NCI-H1694 (cell line): ENCODE measurements around the gene SNAPC2.
"Not testable (repeated sequence)": the region's sequence is repeated elsewhere in the genome, so short reads cannot be mapped to it uniquely, and the experiment has no call there.

Experiments
- DNase-seq: peaks from one replicate; lab custom pipeline; 2025; lab: John Stamatoyannopoulos, UW

SNAPC2 gene

GRCh38 chr19:7888826-7889217, 31.3 kb upstream of the SNAPC2 start:
- no peak for DNase-seq

- not testable (repeated sequence) for DNase-seq
These were observed 26.6 kb upstream of the SNAPC2 start for GRCh38 chr19:7893362-7894101.

DNA sequence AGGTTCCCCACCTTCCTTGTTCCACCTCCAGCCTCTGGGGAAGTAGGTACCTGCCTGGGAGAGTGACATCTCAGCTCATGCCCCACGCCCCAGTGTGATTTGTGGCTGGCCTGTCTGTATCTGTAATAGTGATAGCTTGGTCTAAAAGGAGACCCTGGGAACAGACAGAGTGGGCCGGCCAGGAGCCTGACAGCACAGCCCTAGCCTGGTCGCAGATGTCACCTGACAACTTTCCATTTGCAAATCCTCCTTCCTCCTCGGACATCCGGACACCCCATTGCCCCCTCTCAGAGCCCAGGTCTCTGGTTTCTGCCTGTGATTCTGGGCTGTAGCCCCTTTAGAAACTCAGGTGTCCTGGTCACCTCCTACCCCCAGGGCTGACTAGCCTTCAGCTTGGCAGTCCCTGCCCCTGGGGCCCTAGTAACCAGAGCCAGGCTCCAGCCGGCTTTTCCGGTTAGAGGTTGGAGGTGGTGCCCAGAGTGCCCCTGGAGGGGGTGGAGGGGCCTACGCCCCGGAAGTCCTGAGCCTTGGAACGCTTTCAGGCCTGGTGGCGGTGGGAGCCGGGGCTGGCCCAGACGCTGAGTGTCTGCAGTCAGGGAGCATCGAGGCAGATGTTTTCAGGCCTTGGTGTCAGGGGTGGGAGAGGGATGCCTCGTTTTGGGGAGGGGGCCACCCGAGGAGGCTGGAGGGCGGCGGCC, 25.4 kb upstream of the SNAPC2 start:
- no peak for DNase-seq

GRCh38 chr19:7895565-7895964, 24.6 kb upstream of the SNAPC2 start:
- DNase-seq, result no peak

DNA sequence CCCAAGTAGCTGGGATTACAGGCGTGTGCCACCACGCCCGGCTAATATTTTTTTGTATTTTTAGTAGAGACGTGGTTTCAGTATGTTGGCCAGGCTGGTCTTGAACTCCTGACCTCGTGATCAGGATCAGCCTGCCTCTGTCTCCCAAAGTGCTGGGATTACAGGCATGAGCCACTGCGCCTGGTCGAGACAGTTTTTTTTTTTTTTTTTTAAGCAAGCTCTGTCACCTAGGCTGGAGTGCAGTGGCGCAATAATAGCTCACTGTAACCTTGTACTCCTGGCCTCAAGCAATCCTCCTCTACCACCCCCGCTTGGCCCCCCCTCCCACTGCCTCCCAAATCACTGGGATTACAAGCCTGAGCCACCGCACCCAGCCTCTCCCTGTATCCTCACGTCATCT, 22.8 kb upstream of the SNAPC2 start:
- DNase-seq, result no peak

GRCh38 chr19:7898967-7899366, 21.2 kb upstream of the SNAPC2 start:
- DNase-seq, result no peak

- DNase-seq, result no peak
These were observed 20.3 kb upstream of the SNAPC2 start for GRCh38 chr19:7899751-7900378.

DNA sequence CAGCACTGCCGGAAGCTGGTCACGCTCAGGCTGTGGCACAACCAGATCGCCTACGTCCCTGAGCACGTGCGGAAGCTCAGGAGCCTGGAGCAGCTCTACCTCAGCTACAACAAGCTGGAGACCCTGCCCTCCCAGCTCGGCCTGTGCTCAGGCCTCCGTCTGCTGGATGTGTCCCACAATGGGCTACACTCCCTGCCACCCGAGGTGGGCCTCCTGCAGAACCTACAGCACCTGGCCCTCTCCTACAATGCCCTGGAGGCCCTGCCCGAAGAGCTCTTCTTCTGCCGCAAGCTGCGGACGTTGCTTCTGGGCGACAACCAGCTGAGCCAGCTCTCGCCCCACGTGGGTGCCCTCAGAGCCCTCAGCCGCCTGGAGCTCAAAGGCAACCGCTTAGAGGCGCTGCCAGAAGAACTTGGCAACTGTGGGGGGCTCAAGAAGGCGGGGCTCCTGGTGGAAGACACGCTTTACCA, 19.7 kb upstream of the SNAPC2 start:
- no peak for DNase-seq

GRCh38 chr19:7900931-7901330, 19.2 kb upstream of the SNAPC2 start:
- no peak for DNase-seq

DNA sequence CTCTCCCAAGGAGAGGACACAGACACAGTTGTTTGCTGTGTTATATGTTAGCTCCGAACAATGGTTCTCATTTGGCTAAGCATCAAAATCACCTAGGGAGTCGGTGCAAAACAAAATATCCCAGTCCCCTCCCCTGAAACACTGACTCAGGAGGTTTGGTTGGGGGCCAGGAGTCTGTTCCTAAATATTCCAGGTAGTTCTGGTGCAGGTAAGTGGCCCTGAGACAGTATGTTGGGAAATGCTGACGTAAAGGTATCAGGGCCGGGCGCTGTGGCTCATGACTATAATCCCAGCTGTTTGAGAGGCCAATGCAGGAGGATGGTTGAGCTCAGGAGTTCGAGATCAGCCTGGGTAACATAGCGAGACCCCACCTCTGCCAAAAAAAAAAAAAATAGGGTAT, 18.8 kb upstream of the SNAPC2 start:
- DNase-seq, result no peak

DNA sequence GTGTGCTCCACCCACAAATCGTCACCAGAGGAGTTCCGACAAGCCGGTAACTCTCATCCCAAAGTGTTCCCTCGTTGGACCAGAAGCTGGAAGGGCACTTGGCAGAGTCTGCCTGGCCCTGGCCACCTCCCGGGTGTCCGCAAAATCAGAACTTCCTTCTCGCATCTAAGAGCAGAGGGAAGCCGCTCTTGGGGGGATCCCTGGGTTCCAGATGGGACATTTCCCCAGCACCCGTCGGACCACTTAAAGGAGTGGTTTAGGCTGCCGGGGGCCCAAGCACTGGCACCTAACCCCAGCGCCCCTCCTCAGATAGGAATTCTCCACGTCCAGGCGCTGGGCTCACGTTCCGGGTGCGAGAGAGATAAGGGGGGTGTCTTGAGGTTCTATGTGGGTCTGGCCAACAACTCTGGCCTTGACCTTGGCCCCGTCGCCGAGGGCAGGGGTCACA, 17.3 kb upstream of the SNAPC2 start:
- no peak for DNase-seq

DNA sequence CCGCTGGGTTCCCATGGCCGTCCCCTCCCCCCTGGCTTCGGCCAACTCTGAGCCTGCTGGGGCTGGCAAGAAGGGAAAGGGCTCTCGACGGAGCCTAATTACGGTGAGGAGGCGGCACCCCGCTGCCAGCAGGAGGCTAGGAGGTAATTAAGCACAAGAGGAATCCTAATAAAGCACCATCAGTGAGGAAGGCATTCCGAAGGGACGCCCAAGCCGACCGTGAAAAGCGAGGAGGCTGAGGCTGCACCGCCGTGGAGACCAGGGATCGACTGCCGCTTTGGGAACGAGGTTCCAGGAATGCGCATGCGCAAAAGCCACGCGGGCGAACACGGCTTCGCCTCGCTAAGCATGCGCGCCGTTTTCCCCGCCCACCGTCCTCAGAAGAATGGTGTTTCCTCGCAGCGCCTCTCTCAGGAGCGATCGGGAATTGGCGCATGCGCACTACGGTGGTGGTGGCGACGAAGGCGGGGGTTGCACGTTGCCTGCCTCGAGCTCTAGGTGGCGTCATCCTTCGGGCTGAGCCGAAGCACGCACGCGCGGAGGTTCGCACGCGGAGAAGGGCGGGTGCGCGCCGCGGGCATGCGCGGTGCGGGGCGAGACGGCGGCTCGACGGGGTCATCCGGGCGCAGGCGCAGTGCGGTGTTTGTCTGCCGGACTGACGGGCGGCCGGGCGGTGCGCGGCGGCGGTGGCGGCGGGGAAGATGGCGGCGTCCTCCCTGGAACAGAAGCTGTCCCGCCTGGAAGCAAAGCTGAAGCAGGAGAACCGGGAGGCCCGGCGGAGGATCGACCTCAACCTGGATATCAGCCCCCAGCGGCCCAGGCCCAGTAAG, 16.7 kb upstream of the SNAPC2 start, which contains the start of gene MAP2K7:
MAP2K7 (plus strand) TSS at position 634 of the 830 bp plus-strand sequence; CDS start at position 702, 68 bp downstream.
- peak; percentile 98 for DNase-seq

GRCh38 chr19:7904074-7905020, 15.8 kb upstream of the SNAPC2 start:
- no peak for DNase-seq

DNA sequence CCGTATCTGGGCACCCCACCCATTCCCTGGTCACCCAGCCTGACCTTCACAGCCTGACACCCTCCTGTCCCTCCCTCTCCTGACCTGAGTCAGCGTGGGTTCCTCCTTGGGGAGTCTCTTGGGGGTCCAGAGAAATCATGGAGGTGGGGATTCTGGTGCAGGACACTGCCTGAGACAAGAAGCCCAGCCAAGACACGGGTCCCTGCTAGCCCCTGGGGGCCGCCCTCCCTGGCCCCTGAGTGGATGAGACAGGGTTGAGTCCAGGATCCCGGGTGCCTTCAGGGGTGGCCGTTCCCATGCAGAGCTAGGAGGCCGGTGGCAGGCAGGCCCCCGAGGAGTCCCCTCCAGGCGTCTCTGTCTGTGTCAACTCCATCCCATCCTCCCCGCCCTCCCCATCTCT, 14.9 kb upstream of the SNAPC2 start:
- DNase-seq, result no peak

DNA sequence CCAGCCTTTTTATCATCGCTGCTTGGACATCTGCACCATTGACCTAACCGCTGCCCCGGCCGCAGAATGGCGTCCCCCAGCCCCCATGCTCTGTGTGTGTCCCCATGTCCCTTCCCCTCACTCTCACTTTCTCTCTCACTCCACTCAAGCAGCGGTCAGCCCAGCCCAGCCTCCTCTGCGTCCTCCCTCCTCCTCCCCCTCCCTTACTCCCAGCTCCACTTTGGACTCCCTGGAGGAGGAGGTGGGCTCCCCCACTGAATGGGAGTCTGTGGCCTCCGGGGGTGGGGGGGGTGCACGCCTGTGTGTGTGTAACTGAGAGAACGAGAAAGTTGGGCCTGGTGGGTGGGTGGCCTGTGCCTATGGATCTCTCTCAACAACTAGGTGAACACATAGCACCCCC, 14.3 kb upstream of the SNAPC2 start:
- DNase-seq, result no peak

- DNase-seq, result no peak
These were observed 13.0 kb upstream of the SNAPC2 start for GRCh38 chr19:7907122-7907521.

GRCh38 chr19:7907544-7907943, 12.6 kb upstream of the SNAPC2 start:
- no peak for DNase-seq

GRCh38 chr19:7908078-7908699, 11.9 kb upstream of the SNAPC2 start:
- DNase-seq, result no peak

GRCh38 chr19:7908742-7909461, 11.2 kb upstream of the SNAPC2 start:
- DNase-seq, result no peak
